Kidney (tissue), 14 donors: Measurements from ENCODE around the gene RBM44. TPM values are rescaled to one million over a fixed set of nuclear protein-coding genes. Genes with fewer than 3 reads are reported as not detected.
A peak's percentile ranks its signal among the peaks of the same experiment; 100 is the strongest.

Experiments
- DNase-seq, 5 donors: peaks; one replicate each; pipeline ENCODE4 v3.0.0-alpha.2; 2013 to 2020
- FAIRE-seq: peaks from 2 replicates; lab custom pipeline; 2012; peaks lifted over from hg19 to GRCh38; lab: Jason Lieb, UNC
- H3K27ac ChIP-seq, 2 donors: one replicate each; pipeline ENCODE4 v1.7.0; 2013; ENCODE audit warnings: low read depth in 2 of 2, low read length in 2 of 2, inconsistent platforms in 1 of 2
- H3K27me3 ChIP-seq: one replicate; pipeline ENCODE4 v1.7.1; 2013; ENCODE audit warnings: low read length, inconsistent platforms; ENCODE audit not compliant: control insufficient read depth, insufficient read depth
- H3K36me3 ChIP-seq, 3 donors: one replicate each; pipeline versions ENCODE4 v1.7.0 to v1.7.1; 2013; ENCODE audit warnings: low read length in 3 of 3, control low read depth in 1 of 3, inconsistent platforms in 1 of 3; ENCODE audit not compliant: insufficient read depth in 3 of 3, control insufficient read depth in 2 of 3
- H3K4me1 ChIP-seq, 3 donors: one replicate each; pipeline versions ENCODE4 v1.7.0 to v1.7.1; 2013; ENCODE audit warnings: low read length in 3 of 3, inconsistent platforms in 1 of 3, low read depth in 1 of 3; ENCODE audit not compliant: control insufficient read depth in 2 of 3, insufficient read depth in 2 of 3
- H3K4me3 ChIP-seq, 3 donors: one replicate each; pipeline versions ENCODE4 v1.7.0 to v1.8.1; 2013; ENCODE audit warnings: low read length in 3 of 3, control low read depth in 1 of 3, inconsistent platforms in 1 of 3
- H3K9ac ChIP-seq, 3 donors: one replicate each; pipeline versions ENCODE4 v1.7.0 to v1.7.1; 2013; ENCODE audit warnings: low read length in 3 of 3, control low read depth in 1 of 3, inconsistent platforms in 1 of 3
- H3K9me3 ChIP-seq, 3 donors: one replicate each; pipeline versions ENCODE4 v1.7.0 to v1.7.1; 2013; ENCODE audit warnings: low read length in 3 of 3, control low read depth in 1 of 3, inconsistent platforms in 1 of 3; ENCODE audit not compliant: control insufficient read depth in 2 of 3, insufficient read depth in 1 of 3
- CTCF ChIP-seq: IDR thresholded peaks from 3 replicates; pipeline ENCODE4 v1.5.1; 2012; ENCODE audit warnings: mild to moderate bottlenecking, moderate library complexity, borderline replicate concordance; ENCODE audit not compliant: insufficient read depth; ENCODE audit errors: extremely low read depth
- intact Hi-C: fragments of 100-400 bp; cut with DNase I; formaldehyde crosslinking; loops from one replicate; pipeline ENCODE4 v1.11.1; 2022
- polyA plus RNA-seq: library from polyadenylated mRNA; stranded (reverse); fragments of 350-450 nt; fragmentation: Illumina TruSeq; extraction: RNeasy Lipid Tissue Mini Kit (QIAGEN cat#74804); gene quantifications from one replicate; pipeline ENCODE4 v1.2.3, GENCODE V29; 2014; ENCODE audit warnings: low read depth, low replicate concordance; ENCODE audit not compliant: insufficient read depth
- total RNA-seq: library from RNA; stranded (reverse); fragmentation: NEBNext Ultra II Directional; extraction: Animal tissue kit (Norgen Biotek cat#: 25700); gene quantifications from one replicate; pipeline ENCODE4 v1.2.1, GENCODE V29; 2021
- donor health status: control.
- donor health status: control.
- donor health status: control.
- donor health status: control.
- donor health status: control.
- donor health status: DM: yes; HTN: yes; CAD: no.
- donor health status: Normal renal cell carcinoma (clear cell type).

Gene RBM44
- total and polyA plus RNA-seq, 2 donors from 2014 or later = 0.72 TPM; not detected in 1

DNA sequence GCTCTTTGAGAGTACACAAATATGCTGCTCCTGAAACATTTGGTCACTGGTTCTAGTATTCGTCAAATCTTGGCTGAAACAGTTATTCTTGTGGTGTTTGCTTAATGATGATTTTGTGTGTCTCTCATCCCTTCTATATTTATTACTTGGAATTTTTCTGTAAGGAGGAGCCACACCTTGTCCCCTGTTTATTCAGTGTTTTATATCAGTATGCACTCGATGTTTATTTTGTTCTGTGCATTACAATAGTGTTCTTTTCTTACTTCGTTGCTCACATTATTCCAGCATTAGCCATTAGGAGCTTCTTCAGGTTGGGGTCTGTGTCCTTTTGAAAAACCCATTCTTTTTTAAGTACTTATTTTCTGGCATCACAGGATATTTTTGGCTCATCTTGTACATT lies 55.7 kb downstream of the RBM44 start:
- DNase-seq (no peak), FAIRE-seq (no peak)
- Histone ChIP-seq H3K36me3 (no peaks in the 10 kb centered on the region), H3K9me3 (no peaks in the 10 kb centered on the region), H3K9ac (no peak overlapping the region), H3K27ac (no peak overlapping the region), H3K4me1 (peaks cover 0 to 2% (median 0%) of the 10 kb centered on the region in 3 donors), H3K27me3 (no peaks in the 10 kb centered on the region), H3K4me3 (no peak overlapping the region)
- TF ChIP-seq CTCF = no peak
- intact Hi-C loops = no loop called here

DNA sequence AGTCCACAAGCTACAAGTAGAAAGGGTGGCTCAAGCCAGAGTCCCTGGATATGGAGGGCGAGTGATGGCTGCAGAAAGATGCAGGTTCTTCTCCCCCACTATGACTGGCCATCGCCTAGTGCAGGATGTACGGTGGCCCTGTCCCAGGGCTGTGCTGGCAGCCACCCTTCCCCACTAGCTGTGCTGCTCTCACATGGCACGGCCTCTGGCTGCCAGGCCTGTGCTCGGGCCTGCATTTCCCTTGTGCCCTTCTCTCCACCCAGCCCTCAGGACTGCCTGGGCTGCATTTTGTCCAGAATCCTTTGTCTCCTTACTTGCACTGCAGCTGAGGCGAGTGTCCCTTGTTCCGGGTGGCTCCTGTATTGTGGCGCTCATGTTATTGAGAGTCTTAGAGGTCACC lies 59.2 kb downstream of the RBM44 start:
- peaks cover 0 to 2% (median 0%) of the 10 kb centered on the region in 3 donors for H3K4me1 ChIP-seq
- no peaks in the 10 kb centered on the region for H3K27me3 ChIP-seq
- TF ChIP-seq CTCF = no peak
- no peak overlapping the region for H3K9ac ChIP-seq
- no peak for FAIRE-seq
- no peak overlapping the region for H3K4me3 ChIP-seq
- intact Hi-C loops = no loop called here
- no peaks in the 10 kb centered on the region for H3K9me3 ChIP-seq
- DNase-seq = no peak
- no peak overlapping the region for H3K27ac ChIP-seq
- H3K36me3 ChIP-seq = no peaks in the 10 kb centered on the region

- no peak overlapping the region for H3K27ac ChIP-seq
- FAIRE-seq (no peak), DNase-seq (peak; percentile 83 to 89 (median 84))
- no peaks in the 10 kb centered on the region for H3K36me3 ChIP-seq
- peaks cover 0 to 2% (median 0%) of the 10 kb centered on the region in 3 donors for H3K4me1 ChIP-seq
- H3K9me3 ChIP-seq = no peaks in the 10 kb centered on the region
- intact Hi-C loops = no loop called here
- H3K4me3 ChIP-seq = no peak overlapping the region
- no peak overlapping the region for H3K9ac ChIP-seq
- H3K27me3 ChIP-seq = no peaks in the 10 kb centered on the region
- TF ChIP-seq CTCF = peak; percentile 79
Observed at GRCh38 chr2:237858294-237859081, 59.9 kb downstream of the RBM44 start.
